OCI-LY7 (cell line): ENCODE data around the gene ARMC7. TPM values are rescaled to one million over a fixed set of nuclear protein-coding genes. Genes with fewer than 3 reads are reported as not detected.

ENCODE experiments used
- Bru-seq: library from RNA; stranded (reverse); fragments of 400-500 nt; gene quantifications from one replicate; lab custom pipeline; 2021; lab: Mats Ljungman, UMichigan
- BruChase-seq, 2 experiments: library from RNA; stranded (reverse); fragments of 400-500 nt; gene quantifications; one replicate each; lab custom pipeline; 2021; lab: Mats Ljungman, UMichigan
- BruUV-seq: library from RNA; stranded (reverse); fragments of 400-500 nt; replicated peaks from 2 replicates; lab custom pipeline; 2021; lab: Mats Ljungman, UMichigan
- CTCF ChIA-PET: fragments of 300-600 bp; sonication (Branson Sonifier 250); formaldehyde crosslinking; loops from one replicate; lab custom pipeline; 2022; ENCODE audit warnings: antibody characterized with exemption; ENCODE audit not compliant: unreplicated experiment; lab: Charles Lee
- POLR2A ChIA-PET: fragments of 300-600 bp; sonication (Branson Sonifier 250); formaldehyde crosslinking; loops from one replicate; lab custom pipeline; 2022; ENCODE audit warnings: antibody characterized with exemption; lab: Charles Lee
- DNase-seq: peaks from one replicate; pipeline ENCODE4 v3.0.0-alpha.2; 2015; ENCODE audit warnings: low spot score
- H2AFZ ChIP-seq: fragments of 200-600 bp; sonication (generic), shearing (Covaris generic); 2 replicates; pipeline ENCODE4 v1.6.1; 2014; ENCODE audit warnings: mild to moderate bottlenecking, antibody characterized with exemption, low read length, moderate library complexity
- H3K27ac ChIP-seq: fragments of 200-600 bp; sonication (generic); 2 replicates; pipeline ENCODE4 v1.5.1; 2014; ENCODE audit warnings: mixed run types, low read depth, mild to moderate bottlenecking, moderate library complexity, low read length, inconsistent platforms; ENCODE audit not compliant: poor library complexity, severe bottlenecking
- H3K36me3 ChIP-seq: fragments of 200-600 bp; sonication (generic); 2 replicates; pipeline ENCODE4 v1.6.1; 2014; ENCODE audit warnings: mild to moderate bottlenecking, antibody characterized with exemption, low read length, moderate library complexity, mixed read lengths; ENCODE audit not compliant: insufficient read depth
- H3K4me1 ChIP-seq: fragments of 200-600 bp; sonication (generic); 2 replicates; pipeline ENCODE4 v1.5.1; 2014; ENCODE audit warnings: mild to moderate bottlenecking, low read length; ENCODE audit not compliant: insufficient read depth, poor library complexity, severe bottlenecking
- H3K4me2 ChIP-seq: fragments of 200-600 bp; sonication (generic); 2 replicates; pipeline ENCODE4 v1.6.1; 2014; ENCODE audit warnings: mild to moderate bottlenecking, low read length
- H3K4me3 ChIP-seq: fragments of 200-600 bp; sonication (generic); 2 replicates; pipeline ENCODE4 v1.5.1; 2014; ENCODE audit warnings: mild to moderate bottlenecking, low read depth, low read length; ENCODE audit not compliant: poor library complexity, severe bottlenecking
- H3K79me2 ChIP-seq: fragments of 200-600 bp; sonication (generic); 2 replicates; pipeline ENCODE4 v1.6.1; 2016; ENCODE audit warnings: low read depth, mild to moderate bottlenecking, low read length, moderate library complexity, mixed read lengths; ENCODE audit not compliant: insufficient read depth
- H3K9me2 ChIP-seq: fragments of 200-600 bp; sonication (generic); 2 replicates; pipeline ENCODE4 v1.6.1; 2016; ENCODE audit warnings: mild to moderate bottlenecking, low read length, mixed read lengths; ENCODE audit not compliant: insufficient read depth
- H3K9me3 ChIP-seq: fragments of 200-600 bp; sonication (generic); 2 replicates; pipeline ENCODE4 v1.6.1; 2014; ENCODE audit warnings: mild to moderate bottlenecking, mixed run types, low read length, mixed read lengths
- H4K20me1 ChIP-seq: fragments of 200-600 bp; sonication (generic); 2 replicates; pipeline ENCODE4 v1.6.1; 2014; ENCODE audit warnings: mild to moderate bottlenecking, antibody characterized with exemption, low read length, moderate library complexity, mixed read lengths; ENCODE audit not compliant: insufficient read depth
- EZH2phosphoT487 ChIP-seq: fragments of 200-600 bp; sonication (generic); IDR thresholded peaks from 2 replicates; pipeline ENCODE4 v1.6.1; 2018; ENCODE audit warnings: low read depth, borderline replicate concordance, mild to moderate bottlenecking, mixed run types, antibody characterized with exemption, low read length, moderate library complexity, mixed read lengths
- intact Hi-C: fragments of 100-400 bp; cut with micrococcal nuclease; formaldehyde crosslinking; loops from one replicate; pipeline ENCODE4 v1.10.0; 2022; ENCODE audit not compliant: unreplicated experiment
- long read RNA-seq: library from polyadenylated mRNA; stranded (forward); transcript quantifications from one replicate; pipeline ENCODE4 v2.0.0, GENCODE V29; 2022
- total RNA-seq, 2 experiments: library from RNA; depleted of rRNA in 1 of 2; stranded (reverse); fragments of >200 nt in 1 of 2; shearing (Covaris generic) in 1 of 2; gene quantifications; 2 replicates each; pipeline ENCODE4 v1.2.3, GENCODE V29; 2014 to 2022
- TF ChIP-seq, protein P1 (sequence below): fragments of 200-600 bp; sonication (generic); conservative IDR thresholded peaks from 2 replicates; pipeline ENCODE4 v1.5.1; 2014; ENCODE audit warnings: mild to moderate bottlenecking, antibody characterized with exemption, low read length, moderate library complexity, mixed read lengths

The ARMC7 gene
- total RNA-seq (2014; rRNA removed; shearing (Covaris generic)) (6.8 and 7.1 TPM in 2 replicates), total RNA-seq (2022) (16.9 and 19.9 TPM in 2 replicates), Bru-seq, nascent RNA (percentile 51 among the genes with signal in this experiment), BruChase-seq, experiment 1, labeled RNA remaining after a 6-hour chase (percentile 60 among the genes with signal in this experiment), BruChase-seq, experiment 2, labeled RNA remaining after a 2-hour chase (percentile 58 among the genes with signal in this experiment)
- long read RNA-seq, transcript ARMC7-201 (3 exons, 2,126 nt): major isoform, 14 of 22 reads
- long read RNA-seq, partial matches to known transcripts: 2 of 22 reads
- long read RNA-seq, other reads (novel, unspliced or antisense): 3 of 22 reads

DNA sequence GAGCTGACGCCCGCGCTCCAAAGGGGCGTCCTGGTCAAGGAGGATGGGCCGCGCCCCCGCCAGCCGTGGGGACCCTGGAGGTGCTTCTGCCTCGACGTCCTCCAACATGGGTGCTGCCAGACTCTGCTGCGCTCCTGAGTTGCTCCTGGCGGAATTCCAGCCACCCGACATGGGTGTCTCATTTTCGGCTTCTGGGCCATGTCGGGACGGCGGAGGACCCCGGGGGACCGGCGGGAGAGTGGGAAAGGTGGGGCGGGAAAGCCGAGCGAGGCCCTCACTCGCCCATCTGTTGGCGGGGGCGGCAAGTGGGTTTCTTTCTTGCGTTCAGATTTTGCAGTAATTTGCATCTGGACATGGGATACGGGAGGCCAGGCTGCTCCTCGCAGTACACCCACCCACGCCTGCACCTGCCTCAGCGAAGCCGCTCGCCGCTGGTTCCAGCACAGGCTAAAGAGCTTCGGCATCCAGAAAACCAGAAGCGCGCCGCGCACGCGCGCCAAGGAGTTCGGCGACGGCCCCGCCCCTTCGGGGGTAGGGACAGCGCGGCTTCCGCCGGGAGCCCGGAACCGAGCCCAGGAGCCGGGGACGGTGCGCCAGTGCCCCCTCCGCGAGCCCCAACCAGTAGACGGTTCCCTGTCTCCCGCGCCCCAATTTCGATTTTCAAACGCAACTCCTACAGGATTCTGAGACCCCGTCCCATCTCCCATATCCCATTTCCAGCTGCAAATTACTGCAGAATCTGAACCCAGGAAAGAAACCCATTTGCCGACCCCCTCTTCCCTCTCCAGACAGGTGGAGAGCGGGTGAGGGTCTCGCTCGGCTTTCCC lies at the start of gene ARMC7:
ARMC7 (plus strand) TSS at position 563 of the 827 bp plus-strand sequence. CDS start 320 bp downstream, outside the sequence.
- H4K20me1 ChIP-seq: no peaks in the 10 kb centered on the region
- H3K79me2 ChIP-seq: peaks cover under 1% of the 10 kb centered on the region; the same call in 1 of the 2 replicates
- H3K9me3 ChIP-seq: no peaks in the 10 kb centered on the region
- ChIA-PET POLR2A (interaction anchor here (0.9 to 1.8 kb wide), 4 partner anchors 15 to 92 kb away, joined by 3 to 6 read pairs (median 4); partner anchors contain the start of gene NT5C), CTCF (interaction anchor here (1.4 kb wide), 1 partner anchor 21 kb away, joined by 6 read pairs; no protein-coding TSS in a partner anchor)
- no TSS peak for BruUV-seq
- intact Hi-C loops: loop anchor here (2.0 to 5.0 kb wide), 2 partner anchors 97 to 149 kb away; partner anchors contain the start of gene MRPL58
- peak; percentile 96 for DNase-seq
- H3K4me2 ChIP-seq: peak within 1 kb of the TSS; percentile 88
- H3K4me3 ChIP-seq: peak within 1 kb of the TSS; percentile 72
- H3K27ac ChIP-seq: no peak within 1 kb of the TSS
- TF ChIP-seq, protein P1, sequence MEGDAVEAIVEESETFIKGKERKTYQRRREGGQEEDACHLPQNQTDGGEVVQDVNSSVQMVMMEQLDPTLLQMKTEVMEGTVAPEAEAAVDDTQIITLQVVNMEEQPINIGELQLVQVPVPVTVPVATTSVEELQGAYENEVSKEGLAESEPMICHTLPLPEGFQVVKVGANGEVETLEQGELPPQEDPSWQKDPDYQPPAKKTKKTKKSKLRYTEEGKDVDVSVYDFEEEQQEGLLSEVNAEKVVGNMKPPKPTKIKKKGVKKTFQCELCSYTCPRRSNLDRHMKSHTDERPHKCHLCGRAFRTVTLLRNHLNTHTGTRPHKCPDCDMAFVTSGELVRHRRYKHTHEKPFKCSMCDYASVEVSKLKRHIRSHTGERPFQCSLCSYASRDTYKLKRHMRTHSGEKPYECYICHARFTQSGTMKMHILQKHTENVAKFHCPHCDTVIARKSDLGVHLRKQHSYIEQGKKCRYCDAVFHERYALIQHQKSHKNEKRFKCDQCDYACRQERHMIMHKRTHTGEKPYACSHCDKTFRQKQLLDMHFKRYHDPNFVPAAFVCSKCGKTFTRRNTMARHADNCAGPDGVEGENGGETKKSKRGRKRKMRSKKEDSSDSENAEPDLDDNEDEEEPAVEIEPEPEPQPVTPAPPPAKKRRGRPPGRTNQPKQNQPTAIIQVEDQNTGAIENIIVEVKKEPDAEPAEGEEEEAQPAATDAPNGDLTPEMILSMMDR: no peak
- TF ChIP-seq EZH2phosphoT487: no peak
- H3K4me1 ChIP-seq: peaks cover 29% of the 10 kb centered on the region
- H2AFZ ChIP-seq: peak within 1 kb of the TSS; percentile 94
- H3K9me2 ChIP-seq: no peaks in the 10 kb centered on the region
- no peaks in the 10 kb centered on the region; the same call in 1 of the 2 replicates for H3K36me3 ChIP-seq

DNA sequence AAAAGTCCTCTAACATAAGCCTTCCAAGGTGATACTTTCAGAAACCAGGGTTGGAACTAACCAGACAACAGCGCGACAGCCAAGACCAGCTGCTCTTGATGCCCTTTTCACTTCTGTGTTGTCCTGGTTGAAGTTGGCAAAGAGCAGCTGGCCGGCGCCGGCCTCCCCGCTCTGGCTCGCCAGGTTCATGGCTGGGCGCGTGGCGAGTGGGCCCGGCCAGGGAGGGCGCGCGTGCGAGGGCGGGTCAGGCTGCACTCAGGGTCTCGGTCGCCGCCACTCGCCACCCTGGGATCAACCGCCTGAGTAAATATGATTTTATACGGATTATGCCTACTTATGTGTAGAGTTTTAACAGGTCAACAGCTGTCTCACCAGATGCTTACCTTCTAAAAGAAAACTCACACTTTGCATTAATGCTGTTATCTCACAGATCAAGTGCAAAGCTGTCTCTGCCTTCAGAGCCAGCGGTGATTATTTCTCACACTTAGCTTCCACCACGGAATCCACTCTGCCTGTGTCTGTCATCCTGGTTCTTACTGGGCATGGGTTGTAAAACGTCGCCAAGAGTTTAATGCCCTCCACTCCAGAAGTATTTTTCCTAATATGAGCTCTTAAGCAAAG lies 49.2 kb upstream of the ARMC7 start:
- H3K36me3 ChIP-seq: peaks cover 84% of the 10 kb centered on the region
- H3K4me2 ChIP-seq: no peak overlapping the region
- no peak overlapping the region for H3K27ac ChIP-seq
- BruUV-seq: no TSS peak
- H3K79me2 ChIP-seq: no peaks in the 10 kb centered on the region
- no peaks in the 10 kb centered on the region for H4K20me1 ChIP-seq
- ChIA-PET POLR2A (interaction anchor here (1.0 to 1.6 kb wide), 3 partner anchors 9 to 11 kb away, joined by 3 to 6 read pairs (median 4); no protein-coding TSS in a partner anchor), CTCF (interaction anchor here (0.6 to 1.7 kb wide), 4 partner anchors 12 to 104 kb away, joined by 3 to 5 read pairs (median 4); no protein-coding TSS in a partner anchor)
- no peak overlapping the region for H3K4me3 ChIP-seq
- H3K4me1 ChIP-seq: no peaks in the 10 kb centered on the region
- no peak for DNase-seq
- H3K9me3 ChIP-seq: no peaks in the 10 kb centered on the region
- intact Hi-C loops: no loop called here
- H3K9me2 ChIP-seq: no peaks in the 10 kb centered on the region
- H2AFZ ChIP-seq: no peak overlapping the region
- TF ChIP-seq, protein P1: no peak
- TF ChIP-seq EZH2phosphoT487: no peak
